ENCODE measurements around the gene PLPP4. TPM values are rescaled to one million over a fixed set of nuclear protein-coding genes. Genes with fewer than 3 reads are reported as not detected.

The PLPP4 gene
- total RNA-seq, 1 experiment from 2014 or later: not detected

DNA sequence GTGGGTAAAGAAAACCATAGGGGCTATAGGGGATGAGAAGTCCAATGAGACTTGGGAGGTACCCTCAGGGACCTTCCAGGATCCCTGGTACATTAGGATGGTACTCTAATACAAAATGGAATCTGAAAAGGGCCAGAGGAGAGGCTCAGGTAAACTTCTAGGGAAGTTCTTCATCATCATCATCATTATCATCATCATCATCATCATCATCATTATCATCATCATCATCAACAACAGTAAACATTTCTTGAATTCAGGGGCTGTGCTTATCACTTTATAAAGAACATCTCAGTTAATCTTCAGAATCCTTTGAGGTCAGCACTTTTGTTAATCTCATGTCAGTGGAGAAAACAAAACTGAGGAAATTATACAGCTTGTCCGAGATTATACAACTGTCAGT is 50.1 kb downstream of the PLPP4 start:
- POLR2A ChIA-PET (ENCODE audit: low non-redundant PET): no interaction called here
- intact Hi-C loops (cut with micrococcal nuclease; ENCODE audit: unreplicated experiment): no loop called here
- Histone ChIP-seq H3K9me3 (ENCODE audit: low read depth, low read length, poor library complexity, severe bottlenecking) (no peaks in the 10 kb centered on the region), H3K27ac (ENCODE audit: low read depth, low read length, poor library complexity, severe bottlenecking) (no peak overlapping the region), H3K4me1 (ENCODE audit: insufficient read depth, low read length, poor library complexity, severe bottlenecking) (no peaks in the 10 kb centered on the region), H3K27me3 (replicated peaks; ENCODE audit: insufficient read depth, low read depth, low read length, poor library complexity) (no peaks in the 10 kb centered on the region), H3K36me3 (ENCODE audit: insufficient read depth, low read length, poor library complexity, severe bottlenecking) (no peaks in the 10 kb centered on the region), H3K4me3 (ENCODE audit: low read depth, low read length, poor library complexity, severe bottlenecking) (no peak overlapping the region)
- DNase-seq (ENCODE audit: low spot score): no peak
- no TSS peak for BruUV-seq (replicated peaks)
- TF ChIP-seq EZH2 (IDR thresholded peaks at IDR 0.05; ENCODE audit: borderline replicate concordance, low read depth, low read length, poor library complexity, severe bottlenecking): no peak
- TF ChIP-seq, protein P1, sequence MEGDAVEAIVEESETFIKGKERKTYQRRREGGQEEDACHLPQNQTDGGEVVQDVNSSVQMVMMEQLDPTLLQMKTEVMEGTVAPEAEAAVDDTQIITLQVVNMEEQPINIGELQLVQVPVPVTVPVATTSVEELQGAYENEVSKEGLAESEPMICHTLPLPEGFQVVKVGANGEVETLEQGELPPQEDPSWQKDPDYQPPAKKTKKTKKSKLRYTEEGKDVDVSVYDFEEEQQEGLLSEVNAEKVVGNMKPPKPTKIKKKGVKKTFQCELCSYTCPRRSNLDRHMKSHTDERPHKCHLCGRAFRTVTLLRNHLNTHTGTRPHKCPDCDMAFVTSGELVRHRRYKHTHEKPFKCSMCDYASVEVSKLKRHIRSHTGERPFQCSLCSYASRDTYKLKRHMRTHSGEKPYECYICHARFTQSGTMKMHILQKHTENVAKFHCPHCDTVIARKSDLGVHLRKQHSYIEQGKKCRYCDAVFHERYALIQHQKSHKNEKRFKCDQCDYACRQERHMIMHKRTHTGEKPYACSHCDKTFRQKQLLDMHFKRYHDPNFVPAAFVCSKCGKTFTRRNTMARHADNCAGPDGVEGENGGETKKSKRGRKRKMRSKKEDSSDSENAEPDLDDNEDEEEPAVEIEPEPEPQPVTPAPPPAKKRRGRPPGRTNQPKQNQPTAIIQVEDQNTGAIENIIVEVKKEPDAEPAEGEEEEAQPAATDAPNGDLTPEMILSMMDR (conservative IDR thresholded peaks at IDR 0.05; ENCODE audit: low read depth, low read length): no peak
- CTCF ChIA-PET: no interaction called here

DNA sequence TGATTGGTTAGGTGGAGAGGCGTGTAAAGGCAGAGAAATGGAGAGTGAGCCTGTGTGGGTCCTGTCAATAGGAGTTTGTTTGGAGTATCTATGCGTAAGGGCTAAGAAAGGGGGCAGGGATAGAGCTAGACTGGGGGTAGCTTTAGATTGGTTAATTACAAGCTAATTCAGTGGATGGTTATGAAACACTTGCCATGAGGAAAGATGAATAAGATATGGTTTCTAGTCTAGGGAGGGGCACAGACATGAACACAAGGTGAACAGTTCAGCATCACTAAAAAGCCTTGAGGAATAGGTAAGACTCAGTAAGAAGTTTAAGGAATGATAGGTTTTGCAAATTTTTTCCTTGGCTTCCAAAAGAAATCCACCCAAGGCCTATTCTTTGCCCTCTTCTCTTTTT is 50.6 kb downstream of the PLPP4 start:
- H3K9me3 ChIP-seq (ENCODE audit: low read depth, low read length, poor library complexity, severe bottlenecking): no peaks in the 10 kb centered on the region
- H3K27ac ChIP-seq (ENCODE audit: low read depth, low read length, poor library complexity, severe bottlenecking): no peak overlapping the region

DNA sequence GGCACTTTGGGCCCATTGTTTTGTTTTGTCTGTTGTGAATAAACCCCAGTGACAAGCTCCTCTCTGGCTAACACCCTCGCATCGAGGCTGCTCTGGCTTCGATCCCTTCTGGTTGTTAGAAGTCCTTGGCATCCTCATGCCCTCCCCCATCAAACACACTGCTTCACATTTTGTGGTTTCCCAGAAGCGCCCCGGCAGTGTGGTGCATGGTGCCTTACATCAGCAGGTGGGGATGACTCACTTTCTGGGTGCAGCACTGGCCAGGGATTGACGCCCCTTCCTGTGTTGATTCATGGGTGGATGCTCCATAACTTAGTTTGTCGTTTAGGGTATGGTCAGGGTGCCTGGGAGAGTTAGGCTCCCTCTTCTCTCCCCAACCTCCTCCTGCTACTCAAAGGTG is 51.4 kb downstream of the PLPP4 start:
- H3K4me1 ChIP-seq (ENCODE audit: insufficient read depth, low read length, poor library complexity, severe bottlenecking): no peaks in the 10 kb centered on the region
- H3K9me3 ChIP-seq (ENCODE audit: low read depth, low read length, poor library complexity, severe bottlenecking): no peaks in the 10 kb centered on the region
- ChIA-PET POLR2A (ENCODE audit: low non-redundant PET) (no interaction called here), CTCF (no interaction called here)
- no peak overlapping the region for H3K4me3 ChIP-seq (ENCODE audit: low read depth, low read length, poor library complexity, severe bottlenecking)
- DNase-seq (ENCODE audit: low spot score): no peak
- no peaks in the 10 kb centered on the region for H3K27me3 ChIP-seq (replicated peaks; ENCODE audit: insufficient read depth, low read depth, low read length, poor library complexity)
- H3K27ac ChIP-seq (ENCODE audit: low read depth, low read length, poor library complexity, severe bottlenecking): no peak overlapping the region
- no TSS peak for BruUV-seq (replicated peaks)
- intact Hi-C loops (cut with micrococcal nuclease; ENCODE audit: unreplicated experiment): no loop called here
- TF ChIP-seq, protein P1 (conservative IDR thresholded peaks at IDR 0.05; ENCODE audit: low read depth, low read length): no peak
- no peak for TF ChIP-seq EZH2 (IDR thresholded peaks at IDR 0.05; ENCODE audit: borderline replicate concordance, low read depth, low read length, poor library complexity, severe bottlenecking)
- no peaks in the 10 kb centered on the region for H3K36me3 ChIP-seq (ENCODE audit: insufficient read depth, low read length, poor library complexity, severe bottlenecking)

More for the DNA sequence above, 50.6 kb downstream of the PLPP4 start:
- BruUV-seq (replicated peaks): no TSS peak
- no peak overlapping the region for H3K4me3 ChIP-seq (ENCODE audit: low read depth, low read length, poor library complexity, severe bottlenecking)
- POLR2A ChIA-PET (ENCODE audit: low non-redundant PET): no interaction called here
- DNase-seq (ENCODE audit: low spot score): no peak
- intact Hi-C loops (cut with micrococcal nuclease; ENCODE audit: unreplicated experiment): no loop called here
- CTCF ChIA-PET: no interaction called here
- no peaks in the 10 kb centered on the region for H3K36me3 ChIP-seq (ENCODE audit: insufficient read depth, low read length, poor library complexity, severe bottlenecking)
- no peaks in the 10 kb centered on the region for H3K27me3 ChIP-seq (replicated peaks; ENCODE audit: insufficient read depth, low read depth, low read length, poor library complexity)
- H3K4me1 ChIP-seq (ENCODE audit: insufficient read depth, low read length, poor library complexity, severe bottlenecking): no peaks in the 10 kb centered on the region
- TF ChIP-seq, protein P1 (conservative IDR thresholded peaks at IDR 0.05; ENCODE audit: low read depth, low read length): no peak
- no peak for TF ChIP-seq EZH2 (IDR thresholded peaks at IDR 0.05; ENCODE audit: borderline replicate concordance, low read depth, low read length, poor library complexity, severe bottlenecking)
